H1 (cell line): ENCODE data around the gene PLCB3. TPM values are rescaled to one million over a fixed set of nuclear protein-coding genes. Genes with fewer than 3 reads are reported as not detected.
A peak's percentile ranks its signal among the peaks of the same experiment; 100 is the strongest.

Experiments
- CTCF ChIA-PET: fragments of 300-600 bp; sonication (Branson Sonifier 250); formaldehyde crosslinking; loops from one replicate; lab custom pipeline; 2021; ENCODE audit not compliant: partially characterized antibody; lab: Charles Lee
- POLR2A ChIA-PET: fragments of 300-600 bp; sonication (Branson Sonifier 250); formaldehyde crosslinking; loops from one replicate; lab custom pipeline; 2021; ENCODE audit warnings: inconsistent platforms; ENCODE audit not compliant: partially characterized antibody; lab: Charles Lee
- DNase-seq, 2 experiments: peaks; one replicate each; pipeline versions ENCODE4 v3.0.0 to v3.0.0-alpha.2; 2010 to 2022; ENCODE audit warnings: low spot score in 2 of 2, low read depth in 1 of 2, mixed read lengths in 1 of 2
- FAIRE-seq: peaks from 2 replicates; lab custom pipeline; 2011; peaks lifted over from hg19 to GRCh38; lab: Jason Lieb, UNC
- H2AFZ ChIP-seq: 2 replicates; pipeline ENCODE4 v1.8.1; 2012; ENCODE audit warnings: low read length, inconsistent platforms
- H2AK5ac ChIP-seq: 2 replicates; pipeline ENCODE4 v1.6.1; 2013; ENCODE audit warnings: low read depth, low read length
- H2BK120ac ChIP-seq: replicated peaks from 2 replicates; pipeline ENCODE3; 2013; ENCODE audit warnings: low read depth, low read length, inconsistent platforms
- H2BK12ac ChIP-seq: 2 replicates; pipeline ENCODE4 v1.6.1; 2013; ENCODE audit warnings: low read depth, low read length
- H2BK15ac ChIP-seq: 2 replicates; pipeline ENCODE4 v1.6.1; 2013; ENCODE audit warnings: low read length
- H2BK20ac ChIP-seq: 2 replicates; pipeline ENCODE4 v1.6.1; 2013; ENCODE audit warnings: low read length
- H2BK5ac ChIP-seq: 2 replicates; pipeline ENCODE4 v1.6.1; 2013; ENCODE audit warnings: low read depth, low read length
- H3K14ac ChIP-seq: 2 replicates; pipeline ENCODE4 v1.6.1; 2013; ENCODE audit warnings: inconsistent platforms; ENCODE audit not compliant: insufficient read length
- H3K18ac ChIP-seq: 2 replicates; pipeline ENCODE4 v1.6.1; 2013; ENCODE audit warnings: low read length; ENCODE audit errors: extremely low read depth
- H3K23ac ChIP-seq: 2 replicates; pipeline ENCODE4 v1.6.1; 2013; ENCODE audit warnings: inconsistent platforms; ENCODE audit not compliant: insufficient read length
- H3K23me2 ChIP-seq: 2 replicates; pipeline ENCODE4 v1.6.1; 2013; ENCODE audit warnings: low read depth, low read length
- H3K27ac ChIP-seq: 2 replicates; pipeline ENCODE4 v1.6.1; 2011; ENCODE audit warnings: low read depth, low read length, inconsistent platforms
- H3K27me3 ChIP-seq, 4 experiments: replicated peaks in 1 of 4; 1 replicate in 1 of 4; 2 replicates in 3 of 4; pipeline versions ENCODE4 v1.6.1 to v1.8.1; 2011 to 2013; ENCODE audit warnings: low read length in 3 of 4, mild to moderate bottlenecking in 3 of 4, inconsistent platforms in 2 of 4, mixed read lengths in 2 of 4, moderate library complexity in 1 of 4; ENCODE audit not compliant: control insufficient read depth in 3 of 4, insufficient read depth in 3 of 4; ENCODE audit errors: extremely low read depth in 1 of 4
- H3K36me3 ChIP-seq, 4 experiments: 2 replicates each; pipeline versions ENCODE4 v1.6.1 to v1.8.1; 2011 to 2013; ENCODE audit warnings: mild to moderate bottlenecking in 4 of 4, low read length in 3 of 4, moderate library complexity in 2 of 4, control low read depth in 1 of 4, inconsistent platforms in 1 of 4; ENCODE audit not compliant: insufficient read depth in 4 of 4, control insufficient read depth in 2 of 4
- H3K4ac ChIP-seq: replicated peaks from 2 replicates; pipeline ENCODE3; 2013; ENCODE audit warnings: low read length, low read depth, mixed read lengths, inconsistent platforms; ENCODE audit not compliant: insufficient read length
- H3K4me1 ChIP-seq, 4 experiments: replicated peaks in 1 of 4; 1 replicate in 1 of 4; 2 replicates in 3 of 4; pipeline versions ENCODE4 v1.6.1 to v1.8.1; 2011 to 2013; ENCODE audit warnings: low read length in 3 of 4, inconsistent platforms in 2 of 4, mixed read lengths in 1 of 4; ENCODE audit not compliant: insufficient read depth in 4 of 4, control insufficient read depth in 3 of 4
- H3K4me2 ChIP-seq, 2 experiments: 2 replicates each; pipeline versions ENCODE4 v1.6.1 to v1.8.1; 2011 to 2013; ENCODE audit warnings: low read depth in 2 of 2, low read length in 2 of 2, control low read depth in 1 of 2, inconsistent platforms in 1 of 2, mild to moderate bottlenecking in 1 of 2; ENCODE audit not compliant: insufficient read depth in 1 of 2
- H3K4me3 ChIP-seq, 4 experiments: fragments of 200-600, 300-600 bp in 1 of 4; sonication (generic), shearing (Covaris generic), sonication (Bioruptor Twin) in 1 of 4; 2 replicates each; pipeline versions ENCODE4 v1.5.1 to v1.8.1; 2011 to 2016; ENCODE audit warnings: low read length in 4 of 4, low read depth in 3 of 4, control low read depth in 2 of 4, inconsistent platforms in 2 of 4, mild to moderate bottlenecking in 2 of 4, mixed read lengths in 1 of 4, moderate library complexity in 1 of 4; ENCODE audit not compliant: insufficient read depth in 2 of 4; ENCODE audit errors: extremely low read depth in 1 of 4
- H3K56ac ChIP-seq: replicated peaks from 2 replicates; pipeline ENCODE3; 2013; ENCODE audit warnings: low read depth, mild to moderate bottlenecking, mixed read lengths, low read length, inconsistent platforms; ENCODE audit not compliant: insufficient read length
- H3K79me1 ChIP-seq: 2 replicates; pipeline ENCODE4 v1.6.1; 2013; ENCODE audit warnings: low read depth, low read length, control low read depth
- H3K79me2 ChIP-seq, 2 experiments: 2 replicates each; pipeline versions ENCODE4 v1.6.1 to v1.8.1; 2012 to 2013; ENCODE audit warnings: low read length in 2 of 2, mild to moderate bottlenecking in 2 of 2, inconsistent platforms in 1 of 2; ENCODE audit not compliant: insufficient read depth in 2 of 2, control insufficient read depth in 1 of 2
- H3K9ac ChIP-seq, 4 experiments: replicated peaks in 1 of 4; 1 replicate in 1 of 4; 2 replicates in 3 of 4; pipeline versions ENCODE4 v1.6.1 to v1.8.1; 2011 to 2013; ENCODE audit warnings: low read depth in 3 of 4, low read length in 3 of 4, control low read depth in 2 of 4, mild to moderate bottlenecking in 2 of 4, moderate library complexity in 2 of 4, inconsistent platforms in 1 of 4; ENCODE audit errors: extremely low read depth in 1 of 4
- H3K9me3 ChIP-seq, 2 experiments: 2 replicates each; pipeline versions ENCODE4 v1.6.1 to v1.8.1; 2012 to 2013; ENCODE audit warnings: mild to moderate bottlenecking in 2 of 2, moderate library complexity in 2 of 2, control low read depth in 1 of 2, inconsistent platforms in 1 of 2, low read depth in 1 of 2, low read length in 1 of 2, mixed read lengths in 1 of 2; ENCODE audit not compliant: insufficient read depth in 2 of 2
- H4K20me1 ChIP-seq, 2 experiments: replicated peaks in 1 of 2; 2 replicates each; pipeline versions ENCODE3 to v1.8.1; 2011 to 2013; ENCODE audit warnings: inconsistent platforms in 2 of 2, low read length in 2 of 2, mild to moderate bottlenecking in 1 of 2; ENCODE audit not compliant: insufficient read depth in 2 of 2, control insufficient read depth in 1 of 2
- H4K5ac ChIP-seq: 2 replicates; pipeline ENCODE4 v1.6.1; 2013; ENCODE audit warnings: low read length, low read depth, mixed read lengths, inconsistent platforms; ENCODE audit not compliant: insufficient read length
- H4K8ac ChIP-seq: 2 replicates; pipeline ENCODE4 v1.8.0; 2013; ENCODE audit warnings: mild to moderate bottlenecking, moderate library complexity, low read length, inconsistent platforms; ENCODE audit not compliant: insufficient read depth; ENCODE audit errors: extremely low read depth
- H4K91ac ChIP-seq: replicated peaks from 2 replicates; pipeline ENCODE3; 2013; ENCODE audit warnings: low read length, mixed read lengths, inconsistent platforms; ENCODE audit not compliant: insufficient read length
- ASH2L ChIP-seq: fragments of 200-600, 300-600 bp; sonication (generic); IDR thresholded peaks from one replicate; pipeline ENCODE4 v1.7.1; 2017; ENCODE audit warnings: low read length
- CREB1 ChIP-seq: IDR thresholded peaks from 2 replicates; pipeline ENCODE4 v1.6.1; 2012; ENCODE audit warnings: inconsistent platforms
- CTBP2 ChIP-seq: IDR thresholded peaks from 2 replicates; pipeline ENCODE4 v1.7.0; 2011; ENCODE audit warnings: borderline replicate concordance, mild to moderate bottlenecking, moderate library complexity, mixed read lengths, low read length; ENCODE audit not compliant: insufficient read depth, insufficient read length
- HDAC2 ChIP-seq, 2 experiments: fragments of 300-600 bp in 1 of 2; sonication (generic) in 1 of 2; IDR thresholded peaks; 2 replicates each; pipeline ENCODE4 v1.6.1; 2011 to 2012; ENCODE audit warnings: low read depth in 2 of 2, low read length in 2 of 2, mild to moderate bottlenecking in 2 of 2, moderate library complexity in 2 of 2, borderline replicate concordance in 1 of 2, inconsistent platforms in 1 of 2
- POLR2A ChIP-seq, 2 experiments: IDR thresholded peaks; 1 replicate in 1 of 2; 2 replicates in 1 of 2; pipeline ENCODE4 v1.6.1; 2011; ENCODE audit warnings: low read depth in 2 of 2, low read length in 2 of 2, mild to moderate bottlenecking in 2 of 2; ENCODE audit errors: control extremely low read depth in 1 of 2
- RNF2 ChIP-seq: fragments of 200-900, 300-1000 bp; sonication (generic); IDR thresholded peaks from 2 replicates; pipeline ENCODE4 v1.7.1; 2016; ENCODE audit warnings: borderline replicate concordance, low read depth, mild to moderate bottlenecking, antibody characterized with exemption, low read length; ENCODE audit not compliant: poor library complexity, severe bottlenecking; ENCODE audit errors: missing control alignments
- SP1 ChIP-seq: IDR thresholded peaks from 2 replicates; pipeline ENCODE4 v1.6.1; 2011; ENCODE audit warnings: low read depth, low read length
- SP4 ChIP-seq: IDR thresholded peaks from 2 replicates; pipeline ENCODE4 v1.6.1; 2012; ENCODE audit warnings: low read length, inconsistent platforms
- TAF1 ChIP-seq: IDR thresholded peaks from 2 replicates; pipeline ENCODE4 v1.6.1; 2011; ENCODE audit warnings: mild to moderate bottlenecking, low read depth, low read length
- TBP ChIP-seq: IDR thresholded peaks from 2 replicates; pipeline ENCODE4 v1.6.1; 2011; ENCODE audit warnings: low read depth, low read length, improper control_type of control experiment
- WGBS, 2 experiments: shearing (Covaris generic) in 1 of 2; methylation state at CpG; one replicate each; pipeline versions ENCODE4 v1.1.6 to v1.1.7; 2013 to 2015; ENCODE audit warnings: low lambda C conversion rate in 2 of 2, mixed read lengths in 2 of 2, inconsistent platforms in 1 of 2, low coverage in 1 of 2, missing lambda C conversion rate in 1 of 2; ENCODE audit not compliant: insufficient replicate concordance in 2 of 2, insufficient coverage in 1 of 2, insufficient read length in 1 of 2; ENCODE audit errors: extremely low coverage in 1 of 2, missing lambda C conversion rate in 1 of 2; 5-methylcytosine and 5-hydroxymethylcytosine counted together
- polyA plus RNA-seq, 7 experiments: library from polyadenylated mRNA; depleted of rRNA in 3 of 7; stranded (reverse) in 5 of 7; unstranded in 2 of 7; fragments of >200 nt in 5 of 7; fragments of 200-250 nt in 2 of 7; gene quantifications; 1 replicate in 5 of 7; 2 replicates in 1 of 7; 4 replicates in 1 of 7; pipeline versions ENCODE4 v1.2.1 to v1.2.3, GENCODE V29; 2011 to 2013; ENCODE audit warnings: missing spikeins in 2 of 7, mixed read lengths in 2 of 7
- total RNA-seq: library from RNA; stranded (reverse); fragmentation: NEBNext Ultra II Directional; extraction: Animal tissue kit (Norgen Biotek cat#: 25700); gene quantifications from 2 replicates; pipeline ENCODE4 v1.2.1, GENCODE V29; 2021

Gene PLCB3
- total and polyA plus RNA-seq, 2 of the 8 experiments (the other 6 are each of a cell fraction or from before 2014, with no cell fraction given) = 47.2 to 104 TPM

DNA sequence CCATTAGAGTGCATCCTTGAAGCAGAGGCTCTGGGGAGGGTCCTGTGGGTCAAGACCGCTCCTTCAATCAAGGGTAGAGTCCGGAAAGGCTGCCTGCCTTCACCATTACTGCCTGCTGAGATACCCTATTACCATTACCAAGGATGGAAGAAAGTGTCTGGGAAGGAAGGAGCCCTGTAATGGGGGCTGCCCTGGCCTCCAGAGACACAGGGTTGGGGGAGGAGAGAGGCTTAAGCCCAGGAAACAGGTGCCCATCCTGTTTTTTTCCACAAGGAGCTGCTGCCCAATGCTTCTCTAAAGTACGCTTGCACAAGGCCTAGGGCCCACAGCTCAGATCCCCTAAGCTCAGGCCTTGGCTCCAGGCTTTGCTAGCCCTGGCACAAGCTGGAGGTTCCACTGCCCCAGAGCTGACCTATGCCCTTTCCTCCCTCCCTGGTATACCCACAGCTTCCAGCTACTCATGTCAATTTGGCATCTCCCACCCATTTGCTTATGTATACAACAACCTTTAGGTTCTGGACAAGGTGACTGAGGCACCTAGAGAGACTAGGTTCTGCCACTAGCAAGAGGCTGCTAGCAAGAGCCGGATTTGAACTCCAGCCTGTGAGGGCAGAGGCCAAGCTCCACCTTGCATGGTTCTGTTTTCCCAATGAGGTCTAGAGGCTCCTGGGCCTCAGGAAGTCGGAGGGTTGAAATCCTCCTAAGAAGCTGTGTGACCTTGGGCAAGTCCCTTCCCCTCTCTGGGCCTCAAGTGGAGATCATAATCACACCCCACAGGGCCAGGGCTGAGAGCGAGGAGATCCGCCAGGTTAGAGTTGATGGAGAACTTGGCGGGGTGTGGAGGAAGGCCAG, 1.5 kb upstream of the PLCB3 start:
- FAIRE-seq = no peak
- Histone ChIP-seq H3K27ac (peak overlapping the region; percentile 70; the same call in 1 of the 2 replicates), H3K14ac (peak overlapping the region; percentile 16), H3K27me3 (no peaks in the 10 kb centered on the region), H3K23me2 (peaks cover 20% of the 10 kb centered on the region), H3K4me2 (peak overlapping the region; percentile 73 to 99), H3K4me3 (peak overlapping the region in 3 of 4 experiments; percentile 8 to 63 (median 46); a peak in 6 of 8 replicates), H3K9me3 (no peaks in the 10 kb centered on the region), H3K56ac (peak overlapping the region; percentile 48), H3K4me1 (peaks cover 0 to 47% (median 35%) of the 10 kb centered on the region in 4 experiments; a peak in 6 of 7 replicates), H2BK15ac (peak overlapping the region; percentile 93), H2BK5ac (peak overlapping the region; percentile 88; the same call in 1 of the 2 replicates), H2BK20ac (peak overlapping the region; percentile 88), H3K18ac (peak overlapping the region; percentile 98), H3K23ac (no peak overlapping the region), H3K79me1 (peaks cover 9% of the 10 kb centered on the region), H2AFZ (no peak overlapping the region), H2BK120ac (peak overlapping the region; percentile 81), H3K36me3 (peaks cover 0 to 8% (median 3%) of the 10 kb centered on the region in 4 experiments; a peak in 5 of 8 replicates), H3K79me2 (peaks cover 6 to 38% of the 10 kb centered on the region in 2 experiments; a peak in 3 of 4 replicates), H4K20me1 (peaks cover 6 to 15% of the 10 kb centered on the region in 2 experiments), H4K5ac (peak overlapping the region; percentile 11), H3K4ac (peak overlapping the region; percentile 25), H2BK12ac (peak overlapping the region; percentile 99; the same call in 1 of the 2 replicates), H2AK5ac (peak overlapping the region; percentile 92; the same call in 1 of the 2 replicates), H3K9ac (peak overlapping the region in 2 of 4 experiments; percentile 38 to 42; a peak in 2 of 7 replicates), H4K8ac (no peak overlapping the region), H4K91ac (peak overlapping the region; percentile 90)
- POLR2A ChIA-PET = interaction anchor here (0.6 to 13.1 kb wide), 20 partner anchors 7 to 271 kb away, joined by 3 to 352 read pairs (median 6); partner anchors contain the start of genes BAD, DNAJC4, ESRRA and FKBP2
- 52% methylated on average over 8 of the region's 8 CpGs; no CpG with 5 or more reads in 1 of the 2 experiments for WGBS, 2 experiments
- DNase-seq = peak in 1 of 2 experiments; percentile 65
- CTCF ChIA-PET = interaction anchor here (0.5 to 10.0 kb wide), 21 partner anchors 12 to 403 kb away, joined by 3 to 102 read pairs (median 5); partner anchors contain the start of genes CATSPERZ, FERMT3, NUDT22 and PRDX5
- TF ChIP-seq HDAC2 (IDR thresholded peaks at IDR 0.05; ENCODE audit: borderline replicate concordance in 1 of 2, low read depth in 2 of 2, low read length in 2 of 2) (0 out of 4 replicates have a peak, but pooled peaks of 1 of the 2 experiments have one; percentile 49), ASH2L (peak; percentile 52), TBP (0 out of 2 replicates have a peak, but pooled peaks have one; percentile 21), SP4 (no peak), CREB1 (0 out of 2 replicates have a peak, but pooled peaks have one; percentile 28), SP1 (peak; percentile 83), CTBP2 (peak; percentile 38), RNF2 (no peak), TAF1 (peak; percentile 28; the same call in 1 of the 2 replicates), POLR2A (IDR thresholded peaks at IDR 0.05; ENCODE audit: control extremely low read depth in 1 of 2, low read depth in 2 of 2, low read length in 2 of 2) (peak in 1 of 2 experiments; percentile 40; a peak in 2 of 3 replicates)
